GM10266 (cell line): ENCODE data around the gene RRM2.
A peak's percentile ranks its signal among the peaks of the same experiment; 100 is the strongest.

Source experiments
- DNase-seq: peaks from one replicate; pipeline ENCODE4 v3.0.0; 2012; ENCODE audit errors: extremely low spot score
- TF ChIP-seq, protein P1 (sequence below): IDR thresholded peaks from 2 replicates; pipeline ENCODE4 v1.5.1; 2012; ENCODE audit warnings: mild to moderate bottlenecking, low read depth; ENCODE audit not compliant: control insufficient read depth, insufficient read depth; ENCODE audit errors: missing control alignments

The RRM2 gene

DNA sequence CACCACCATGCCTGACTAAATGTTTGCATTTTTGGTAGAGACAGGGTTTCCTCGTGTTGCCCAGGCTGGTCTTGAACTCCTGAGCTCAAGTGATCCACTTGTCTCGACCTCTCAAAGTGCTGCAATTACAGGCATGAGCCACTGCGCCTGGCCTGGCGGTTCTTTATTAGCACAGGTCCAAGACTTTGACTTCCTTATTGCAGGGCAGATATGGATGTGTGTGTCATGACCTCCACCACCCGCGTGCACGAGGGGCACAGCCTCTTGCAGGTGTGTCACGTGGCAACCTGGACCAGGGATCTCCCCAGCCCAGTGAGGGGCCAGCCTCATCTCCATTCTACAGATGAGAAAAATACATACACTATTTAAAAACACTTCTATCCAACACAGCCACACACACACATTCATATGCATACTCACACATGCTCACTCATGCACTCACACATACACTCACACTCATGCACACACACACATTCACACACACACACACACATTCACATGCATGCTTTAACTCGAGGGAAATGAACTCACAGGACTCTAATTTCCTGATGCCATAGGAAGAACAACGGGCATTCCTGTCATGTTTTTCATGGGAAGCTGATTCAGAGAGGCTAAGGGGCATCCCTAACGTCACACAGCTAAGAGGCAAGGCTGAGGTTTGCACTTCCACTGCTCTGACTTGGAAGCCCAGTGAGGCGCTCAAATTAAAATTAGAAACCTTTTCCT, 38.8 kb downstream of the RRM2 start:
- no peak for DNase-seq
- TF ChIP-seq, protein P1, sequence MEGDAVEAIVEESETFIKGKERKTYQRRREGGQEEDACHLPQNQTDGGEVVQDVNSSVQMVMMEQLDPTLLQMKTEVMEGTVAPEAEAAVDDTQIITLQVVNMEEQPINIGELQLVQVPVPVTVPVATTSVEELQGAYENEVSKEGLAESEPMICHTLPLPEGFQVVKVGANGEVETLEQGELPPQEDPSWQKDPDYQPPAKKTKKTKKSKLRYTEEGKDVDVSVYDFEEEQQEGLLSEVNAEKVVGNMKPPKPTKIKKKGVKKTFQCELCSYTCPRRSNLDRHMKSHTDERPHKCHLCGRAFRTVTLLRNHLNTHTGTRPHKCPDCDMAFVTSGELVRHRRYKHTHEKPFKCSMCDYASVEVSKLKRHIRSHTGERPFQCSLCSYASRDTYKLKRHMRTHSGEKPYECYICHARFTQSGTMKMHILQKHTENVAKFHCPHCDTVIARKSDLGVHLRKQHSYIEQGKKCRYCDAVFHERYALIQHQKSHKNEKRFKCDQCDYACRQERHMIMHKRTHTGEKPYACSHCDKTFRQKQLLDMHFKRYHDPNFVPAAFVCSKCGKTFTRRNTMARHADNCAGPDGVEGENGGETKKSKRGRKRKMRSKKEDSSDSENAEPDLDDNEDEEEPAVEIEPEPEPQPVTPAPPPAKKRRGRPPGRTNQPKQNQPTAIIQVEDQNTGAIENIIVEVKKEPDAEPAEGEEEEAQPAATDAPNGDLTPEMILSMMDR: no peak

DNA sequence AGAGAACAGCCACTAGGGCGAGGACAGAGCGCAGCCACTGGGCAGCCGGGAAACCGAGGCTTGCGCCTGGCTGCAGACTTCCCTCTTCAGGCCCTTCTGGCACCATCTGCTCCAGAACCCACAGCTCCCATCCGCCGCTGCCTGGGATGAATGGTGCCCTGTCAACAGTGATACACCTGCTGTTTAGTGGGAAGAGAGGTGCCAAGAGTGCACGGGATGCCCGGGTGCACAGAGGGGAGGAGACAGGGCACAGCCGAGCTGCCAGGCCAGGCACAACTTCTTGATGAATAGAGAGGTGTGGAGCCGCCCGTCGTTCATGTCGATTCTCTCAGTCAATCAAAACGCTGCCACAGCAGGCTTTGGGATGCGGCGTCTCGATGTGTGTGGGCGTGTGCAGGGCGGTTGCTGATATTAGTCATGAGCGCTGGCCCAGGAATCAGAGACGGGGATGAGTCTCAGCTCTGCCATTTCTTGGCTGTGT, 39.5 kb downstream of the RRM2 start:
- DNase-seq: no peak
- TF ChIP-seq, protein P1: no peak

DNA sequence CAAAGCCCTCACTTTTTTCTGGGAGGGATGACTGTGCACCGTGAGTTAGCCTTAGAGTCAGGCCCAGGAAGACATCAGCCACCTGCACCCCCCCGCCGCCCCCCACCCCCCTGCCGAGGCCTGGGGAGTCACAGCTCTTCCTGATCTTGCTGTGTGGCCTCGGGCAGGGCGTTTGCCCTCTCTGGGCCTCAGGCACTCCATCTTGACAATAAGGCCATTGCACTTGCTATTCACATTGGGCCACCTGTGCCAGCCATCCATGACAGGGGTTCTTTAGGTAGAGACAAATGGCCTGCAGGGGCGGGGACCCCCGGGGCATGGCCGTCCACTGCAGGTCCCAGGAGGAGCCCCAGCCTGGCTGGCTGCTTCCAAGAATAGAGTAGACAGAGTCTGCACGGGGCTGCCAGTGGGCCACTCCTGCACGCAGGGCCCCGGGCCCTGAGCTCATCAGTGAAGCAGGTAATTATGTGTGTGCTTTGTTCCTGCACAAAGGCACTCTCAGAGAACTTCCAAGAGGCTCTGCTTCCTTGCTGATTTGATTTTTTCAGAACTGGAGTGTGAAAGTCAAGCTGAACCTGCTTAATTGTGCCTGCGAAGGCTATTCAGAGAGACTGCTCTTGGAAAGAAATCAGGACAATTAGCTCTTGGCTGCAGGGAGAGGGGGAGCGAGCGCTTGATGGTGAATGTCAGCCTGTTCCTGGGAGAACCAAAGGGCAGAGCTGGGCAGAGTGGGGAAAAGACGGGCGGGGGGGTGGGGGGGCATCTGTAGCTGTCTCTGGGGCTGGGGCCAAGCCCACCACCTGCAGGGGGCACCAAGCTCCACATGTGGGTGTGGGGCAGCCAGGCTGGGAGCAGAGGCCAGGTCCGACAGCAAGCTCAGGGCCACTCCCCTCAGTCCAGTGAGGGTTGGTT, 40.3 kb downstream of the RRM2 start:
- TF ChIP-seq, protein P1: peak; percentile 21
- DNase-seq: no peak

DNA sequence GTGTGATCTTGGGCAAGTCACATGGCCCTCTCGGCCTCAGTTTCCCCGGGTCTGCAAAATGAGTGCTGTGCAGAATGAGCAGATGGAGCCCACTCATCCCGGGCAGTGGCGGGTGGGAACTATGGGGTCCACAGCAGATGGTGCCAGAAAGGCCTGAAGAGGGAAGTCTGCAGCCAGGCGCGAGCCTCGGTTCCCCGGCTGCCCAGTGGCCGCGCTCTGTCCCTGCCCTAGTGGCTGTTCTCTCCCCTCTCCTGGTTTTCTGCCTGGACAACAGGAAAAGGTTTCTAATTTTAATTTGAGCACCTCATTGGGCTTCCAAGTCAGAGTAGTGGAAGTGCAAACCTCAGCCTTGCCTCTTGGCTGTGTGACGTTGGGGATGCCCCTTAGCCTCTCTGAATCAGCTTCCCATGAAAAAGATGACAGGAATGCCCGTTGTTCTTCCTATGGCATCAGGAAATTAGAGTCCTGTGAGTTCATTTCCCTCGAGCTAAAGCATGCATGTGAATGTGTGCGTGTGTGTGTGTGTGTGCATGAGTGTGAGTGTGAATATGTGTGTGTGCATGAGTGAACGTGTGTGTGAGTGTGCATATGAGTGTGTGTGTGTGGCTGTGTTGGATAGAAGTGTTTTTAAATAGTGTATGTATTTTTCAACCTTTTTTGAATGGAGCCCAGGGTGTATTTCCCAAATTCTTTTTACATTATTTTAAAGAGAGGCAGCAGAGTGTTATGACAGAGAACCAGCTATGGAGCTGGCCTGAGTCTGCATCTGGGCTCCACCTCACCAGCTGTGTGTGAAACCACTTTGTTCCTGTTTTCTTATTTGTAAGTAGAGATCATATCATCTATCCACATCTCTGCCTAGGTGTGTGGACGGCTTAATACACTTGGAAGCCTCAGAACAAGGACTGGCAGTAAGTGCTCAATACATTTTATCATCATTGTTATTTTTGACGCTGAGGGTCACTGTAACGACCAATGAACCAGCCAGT, 41.3 kb downstream of the RRM2 start:
- DNase-seq: no peak

DNA sequence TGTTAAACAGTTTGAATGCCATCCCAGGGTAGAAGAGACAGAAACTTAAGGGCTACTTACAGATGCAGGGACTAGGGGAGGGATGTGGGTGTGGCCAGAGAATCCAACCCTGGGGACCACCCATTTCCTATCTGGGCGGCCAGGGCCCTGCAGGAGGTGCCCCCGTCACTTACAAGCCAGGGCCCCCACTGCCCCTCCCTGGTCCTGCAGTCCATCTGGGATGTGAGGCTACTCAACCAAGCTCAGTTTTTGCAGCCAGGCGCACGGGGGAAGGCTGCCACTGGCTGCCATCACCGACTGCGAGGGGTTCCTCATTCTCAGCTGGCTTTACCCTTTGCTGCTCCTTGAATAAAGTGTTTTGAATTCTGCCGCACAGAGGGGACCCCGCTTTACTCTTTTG, 42.1 kb downstream of the RRM2 start:
- TF ChIP-seq, protein P1: no peak
- DNase-seq: no peak

More for the DNA sequence above, 41.3 kb downstream of the RRM2 start:
- TF ChIP-seq, protein P1: no peak

DNA sequence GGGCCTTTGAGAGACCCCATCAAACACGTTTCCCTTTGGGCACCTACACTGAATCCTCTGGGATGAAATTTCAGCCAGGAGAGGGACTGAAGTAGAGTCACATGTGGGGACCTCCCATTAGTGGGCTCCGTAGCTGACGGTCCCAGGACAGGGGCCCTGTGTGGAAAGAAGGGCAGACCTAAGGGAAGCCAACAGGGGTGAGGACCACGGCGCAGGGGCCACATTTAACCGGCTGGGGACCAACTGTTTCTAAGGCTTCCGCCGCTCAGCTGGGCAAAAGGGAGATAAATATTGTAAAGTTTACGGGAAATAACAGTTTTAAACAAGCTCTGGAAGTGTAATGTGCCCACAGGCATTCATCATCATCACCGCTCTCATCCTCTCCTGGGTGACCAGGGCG, 42.7 kb downstream of the RRM2 start:
- TF ChIP-seq, protein P1: no peak
- no peak for DNase-seq
